Activated T-helper 17 cell treated with anti-CD3 and anti-CD28 coated beads, Interleukin-2, amount 50 U/mL, for 72 hours (primary cell): ENCODE data around the gene DNAJB4. TPM values are rescaled to one million over a fixed set of nuclear protein-coding genes. Genes with fewer than 3 reads are reported as not detected.
"Not testable (repeated sequence)": the region's sequence is repeated elsewhere in the genome, so short reads cannot be mapped to it uniquely, and the experiment has no call there.

ENCODE experiments used
- ATAC-seq: fragments of 150-1000 bp; cut with Tn5 transposase; replicated peaks from 2 replicates; pipeline ENCODE4 v1.10.0; 2021; ENCODE audit warnings: mild to moderate bottlenecking, moderate library complexity
- H3K27ac Mint-ChIP-seq: one replicate; pipeline ENCODE4 v1.8.0; 2022; ENCODE audit warnings: mixed read lengths
- H3K27me3 Mint-ChIP-seq: one replicate; pipeline ENCODE4 v1.8.0; 2022; ENCODE audit warnings: mixed read lengths
- H3K36me3 Mint-ChIP-seq: one replicate; pipeline ENCODE4 v1.8.0; 2022; ENCODE audit warnings: low read depth, mild to moderate bottlenecking, mixed read lengths
- H3K4me1 Mint-ChIP-seq: one replicate; pipeline ENCODE4 v1.8.0; 2022; ENCODE audit warnings: mixed read lengths
- H3K4me3 Mint-ChIP-seq: one replicate; pipeline ENCODE4 v1.8.0; 2022; ENCODE audit warnings: mild to moderate bottlenecking, mixed read lengths
- H3K9me3 Mint-ChIP-seq: one replicate; pipeline ENCODE4 v1.8.0; 2022; ENCODE audit warnings: mixed read lengths
- total RNA-seq, 2 donors: library from RNA; stranded (reverse); gene quantifications; one replicate each; pipeline ENCODE4 v1.2.3, GENCODE V29; 2022

DNAJB4 gene
- total RNA-seq, 2 donors from 2014 or later: 10.8 to 32.6 TPM

- Mint-ChIP-seq H3K27me3 (no peaks in the 10 kb centered on the region), H3K4me1 (peaks cover 12% of the 10 kb centered on the region), H3K4me3 (peak overlapping the region; percentile 95), H3K36me3 (peaks cover 9% of the 10 kb centered on the region), H3K27ac (peak overlapping the region; percentile 100), H3K9me3 (no peaks in the 10 kb centered on the region)
- ATAC-seq: peak; percentile 32
These were observed 639 bp upstream of the DNAJB4 start for GRCh38 chr1:78003882-78004718.

GRCh38 chr1:78005448-78005722 lies 646 bp downstream of the DNAJB4 start:
- Mint-ChIP-seq H3K27ac (peak overlapping the region; percentile 100), H3K9me3 (no peaks in the 10 kb centered on the region), H3K4me1 (peaks cover 12% of the 10 kb centered on the region), H3K4me3 (peak overlapping the region; percentile 95), H3K36me3 (peaks cover 9% of the 10 kb centered on the region), H3K27me3 (no peaks in the 10 kb centered on the region)
- no peak for ATAC-seq

- peaks cover 12% of the 10 kb centered on the region for H3K4me1 Mint-ChIP-seq
- peak overlapping the region; percentile 100 for H3K27ac Mint-ChIP-seq
- no peaks in the 10 kb centered on the region for H3K27me3 Mint-ChIP-seq
- H3K4me3 Mint-ChIP-seq: peak overlapping the region; percentile 95
- no peak for ATAC-seq
- peaks cover 9% of the 10 kb centered on the region for H3K36me3 Mint-ChIP-seq
- H3K9me3 Mint-ChIP-seq: no peaks in the 10 kb centered on the region
These were observed 1.0 kb downstream of the DNAJB4 start for GRCh38 chr1:78005755-78006154.

GRCh38 chr1:78006521-78006920 lies 1.8 kb downstream of the DNAJB4 start:
- ATAC-seq: no peak
- peak overlapping the region; percentile 95 for H3K4me3 Mint-ChIP-seq
- H3K4me1 Mint-ChIP-seq: peaks cover 12% of the 10 kb centered on the region
- no peak overlapping the region for H3K27ac Mint-ChIP-seq
- no peaks in the 10 kb centered on the region for H3K9me3 Mint-ChIP-seq
- peaks cover 9% of the 10 kb centered on the region for H3K36me3 Mint-ChIP-seq
- no peaks in the 10 kb centered on the region for H3K27me3 Mint-ChIP-seq

GRCh38 chr1:78007677-78008341 lies 3.1 kb downstream of the DNAJB4 start:
- peaks cover 12% of the 10 kb centered on the region for H3K36me3 Mint-ChIP-seq
- H3K27me3 Mint-ChIP-seq: no peaks in the 10 kb centered on the region
- H3K4me1 Mint-ChIP-seq: peaks cover 12% of the 10 kb centered on the region
- no peaks in the 10 kb centered on the region for H3K9me3 Mint-ChIP-seq
- peak overlapping the region; percentile 33 for H3K4me3 Mint-ChIP-seq
- no peak for ATAC-seq
- H3K27ac Mint-ChIP-seq: no peak overlapping the region

- Mint-ChIP-seq H3K36me3 (peaks cover 22% of the 10 kb centered on the region), H3K9me3 (no peaks in the 10 kb centered on the region), H3K4me3 (no peak overlapping the region), H3K4me1 (peaks cover 16% of the 10 kb centered on the region), H3K27ac (no peak overlapping the region), H3K27me3 (no peaks in the 10 kb centered on the region)
- ATAC-seq: no peak
These were observed 4.5 kb downstream of the DNAJB4 start for GRCh38 chr1:78009276-78009675.

- H3K4me3 Mint-ChIP-seq: no peak overlapping the region
- no peak for ATAC-seq
- H3K36me3 Mint-ChIP-seq: peaks cover 22% of the 10 kb centered on the region
- H3K4me1 Mint-ChIP-seq: peaks cover 11% of the 10 kb centered on the region
- H3K27me3 Mint-ChIP-seq: no peaks in the 10 kb centered on the region
- no peaks in the 10 kb centered on the region for H3K9me3 Mint-ChIP-seq
- no peak overlapping the region for H3K27ac Mint-ChIP-seq
These were observed 5.1 kb downstream of the DNAJB4 start for GRCh38 chr1:78009836-78010235.

GRCh38 chr1:78011050-78011449 lies 6.3 kb downstream of the DNAJB4 start:
- H3K9me3 Mint-ChIP-seq: no peaks in the 10 kb centered on the region
- no peak for ATAC-seq
- no peak overlapping the region for H3K4me3 Mint-ChIP-seq
- peaks cover 6% of the 10 kb centered on the region for H3K4me1 Mint-ChIP-seq
- no peaks in the 10 kb centered on the region for H3K27me3 Mint-ChIP-seq
- H3K27ac Mint-ChIP-seq: no peak overlapping the region
- H3K36me3 Mint-ChIP-seq: peaks cover 29% of the 10 kb centered on the region

GRCh38 chr1:78015148-78015547 lies 10.4 kb downstream of the DNAJB4 start:
- Mint-ChIP-seq H3K36me3 (peaks cover 41% of the 10 kb centered on the region), H3K4me3 (no peak overlapping the region), H3K9me3 (no peaks in the 10 kb centered on the region), H3K27me3 (no peaks in the 10 kb centered on the region), H3K4me1 (peaks cover 4% of the 10 kb centered on the region), H3K27ac (no peak overlapping the region)
- ATAC-seq: no peak

GRCh38 chr1:78019024-78019423 lies 14.3 kb downstream of the DNAJB4 start:
- H3K36me3 Mint-ChIP-seq: peaks cover 30% of the 10 kb centered on the region
- H3K4me1 Mint-ChIP-seq: no peaks in the 10 kb centered on the region
- H3K4me3 Mint-ChIP-seq: no peak overlapping the region
- H3K27ac Mint-ChIP-seq: no peak overlapping the region
- ATAC-seq: no peak
- no peaks in the 10 kb centered on the region for H3K27me3 Mint-ChIP-seq
- no peaks in the 10 kb centered on the region for H3K9me3 Mint-ChIP-seq

GRCh38 chr1:78021134-78021533 lies 16.4 kb downstream of the DNAJB4 start:
- H3K27me3 Mint-ChIP-seq, H3K4me3 Mint-ChIP-seq, H3K4me1 Mint-ChIP-seq, H3K27ac Mint-ChIP-seq, ATAC-seq, H3K9me3 Mint-ChIP-seq: not testable (repeated sequence)
- H3K36me3 Mint-ChIP-seq: peaks cover 11% of the 10 kb centered on the region

- Mint-ChIP-seq H3K4me1 (no peaks in the 10 kb centered on the region), H3K4me3 (no peak overlapping the region), H3K27me3 (peaks cover 12% of the 10 kb centered on the region), H3K27ac (no peak overlapping the region), H3K9me3 (no peaks in the 10 kb centered on the region), H3K36me3 (no peaks in the 10 kb centered on the region)
- no peak for ATAC-seq
These were observed 25.1 kb downstream of the DNAJB4 start for GRCh38 chr1:78029793-78030192.

GRCh38 chr1:78032996-78033796 lies 28.5 kb downstream of the DNAJB4 start:
- Mint-ChIP-seq H3K4me1 (no peaks in the 10 kb centered on the region), H3K9me3 (no peaks in the 10 kb centered on the region), H3K4me3 (no peak overlapping the region)

GRCh38 chr1:78033797-78034172 lies 29.0 kb downstream of the DNAJB4 start:
- no peak for ATAC-seq
- Mint-ChIP-seq H3K27me3 (peaks cover 16% of the 10 kb centered on the region), H3K4me3 (no peak overlapping the region), H3K27ac (no peak overlapping the region), H3K36me3 (no peaks in the 10 kb centered on the region), H3K4me1 (no peaks in the 10 kb centered on the region), H3K9me3 (no peaks in the 10 kb centered on the region)

More at GRCh38 chr1:78032996-78033796, 28.5 kb downstream of the DNAJB4 start:
- Mint-ChIP-seq H3K27ac (no peak overlapping the region), H3K36me3 (no peaks in the 10 kb centered on the region), H3K27me3 (peaks cover 16% of the 10 kb centered on the region)
- no peak for ATAC-seq

- no peak for ATAC-seq
- Mint-ChIP-seq H3K27ac (no peak overlapping the region), H3K36me3 (no peaks in the 10 kb centered on the region), H3K9me3 (no peaks in the 10 kb centered on the region), H3K4me3 (no peak overlapping the region), H3K27me3 (peaks cover 16% of the 10 kb centered on the region), H3K4me1 (no peaks in the 10 kb centered on the region)
These were observed 30.4 kb downstream of the DNAJB4 start for GRCh38 chr1:78035121-78035520.
